ENCODE measurements around the gene KCNH5.

- TF ChIP-seq POLR2A (IDR thresholded peaks at IDR 0.05) = no peak
- no peak for TF ChIP-seq POLR2AphosphoS5 (IDR thresholded peaks at IDR 0.05)
- TF ChIP-seq CTCF (IDR thresholded peaks at IDR 0.05) = no peak
- TF ChIP-seq EP300 (IDR thresholded peaks at IDR 0.05; ENCODE audit: low read depth) = no peak
Measured at GRCh38 chr14:62914025-62914424, 131.2 kb downstream of the KCNH5 start.
